ENCODE data around the gene VAPB.
"Not testable (repeated sequence)": the region's sequence is repeated elsewhere in the genome, so short reads cannot be mapped to it uniquely, and the experiment has no call there.

VAPB gene

DNA sequence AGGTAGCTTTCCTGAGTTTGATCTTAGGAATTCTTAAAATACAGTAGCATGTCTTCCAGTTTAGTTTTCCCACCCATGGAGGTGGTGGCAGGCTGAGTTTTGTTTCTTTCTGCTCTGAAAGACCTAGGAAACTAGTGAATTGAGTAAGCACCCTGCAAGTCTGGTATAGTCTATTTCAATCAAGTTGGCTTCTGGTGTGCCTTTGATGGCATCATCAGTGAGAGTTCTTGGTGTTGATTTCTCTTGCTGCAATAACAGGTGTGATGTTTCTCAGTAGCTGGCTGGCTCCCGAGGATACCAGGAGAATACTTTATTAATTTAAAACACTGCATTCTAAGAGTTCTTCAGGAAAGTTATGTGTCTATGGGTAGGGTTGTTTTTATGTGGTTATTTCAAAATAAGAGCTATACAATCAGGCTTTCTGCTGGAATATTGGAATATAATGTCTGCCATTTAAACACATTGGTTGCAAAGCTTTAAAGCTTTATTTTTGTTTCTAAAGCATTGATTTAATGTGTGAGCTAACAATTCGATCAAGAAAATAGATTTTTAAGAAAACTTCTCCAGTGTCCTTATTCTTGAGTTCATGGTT lies 19.0 kb downstream of the VAPB start:
- DNase-seq, result no peak

DNA sequence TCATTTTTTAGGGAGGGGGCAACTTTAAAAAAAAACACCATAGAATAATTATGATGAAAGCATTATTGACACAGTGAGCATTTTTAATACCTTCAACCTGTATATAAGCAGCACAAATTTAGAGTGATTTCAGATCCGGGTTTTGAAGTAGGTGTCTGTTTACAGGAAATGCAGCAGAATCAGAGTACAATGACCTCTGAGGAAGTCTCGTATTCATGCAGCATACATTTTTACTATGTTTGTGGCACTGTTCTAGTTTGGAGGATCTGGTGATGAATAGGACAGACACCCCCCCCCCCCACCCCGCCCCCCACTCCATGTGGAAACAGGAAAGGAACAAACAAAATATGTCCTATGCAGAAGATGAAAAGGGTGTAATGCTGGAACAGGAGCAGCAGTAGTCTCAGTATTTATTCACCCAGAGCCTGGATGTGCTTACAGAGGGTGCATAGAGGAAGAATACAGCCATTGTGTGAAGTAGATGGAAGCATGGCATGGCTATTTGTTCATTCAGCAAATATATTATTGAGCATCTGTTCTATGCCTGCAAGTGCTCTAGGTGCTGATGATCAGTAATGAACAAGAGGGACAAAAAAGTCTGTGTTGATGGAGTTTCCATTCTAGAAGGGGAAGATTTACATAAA lies 19.7 kb downstream of the VAPB start:
- no peak for DNase-seq

DNA sequence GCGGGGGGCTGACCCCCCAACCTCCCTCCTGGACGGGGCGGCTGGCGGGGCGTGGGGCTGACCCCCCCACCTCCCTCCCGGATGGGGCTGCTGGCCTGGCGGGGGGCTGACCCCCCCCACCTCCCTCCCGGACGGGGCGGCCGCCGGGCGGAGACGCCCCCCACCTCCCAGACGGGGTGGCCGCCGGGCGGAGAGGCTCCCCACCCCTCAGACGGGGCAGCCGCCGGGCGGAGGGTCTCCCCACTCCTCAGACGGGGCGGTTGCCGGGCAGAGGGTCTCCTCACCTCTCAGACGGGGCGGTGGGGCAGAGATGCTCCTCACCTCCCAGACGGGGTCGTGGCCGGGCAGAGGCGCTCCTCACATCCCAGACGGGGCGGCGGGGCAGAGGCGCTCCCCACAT lies 25.2 kb downstream of the VAPB start:
- DNase-seq, result not testable (repeated sequence)

DNA sequence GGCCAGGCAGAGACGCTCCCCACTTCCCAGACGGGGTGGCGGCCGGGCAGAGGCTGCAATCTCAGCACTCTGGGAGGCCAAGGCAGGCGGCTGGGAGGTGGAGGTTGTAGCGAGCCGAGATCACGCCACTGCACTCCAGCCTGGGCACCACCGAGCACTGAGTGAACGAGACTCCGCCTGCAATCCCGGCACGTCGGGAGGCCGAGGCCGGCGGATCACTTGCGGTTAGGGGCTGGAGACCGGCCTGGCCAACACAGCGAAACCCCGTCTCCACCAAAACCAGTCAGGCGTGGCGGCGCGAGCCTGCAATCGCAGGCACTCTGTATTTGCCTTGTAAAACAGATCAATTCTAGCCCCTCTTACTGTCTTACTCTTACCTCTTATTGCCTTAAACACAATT lies 25.8 kb downstream of the VAPB start:
- DNase-seq, result not testable (repeated sequence)

DNA sequence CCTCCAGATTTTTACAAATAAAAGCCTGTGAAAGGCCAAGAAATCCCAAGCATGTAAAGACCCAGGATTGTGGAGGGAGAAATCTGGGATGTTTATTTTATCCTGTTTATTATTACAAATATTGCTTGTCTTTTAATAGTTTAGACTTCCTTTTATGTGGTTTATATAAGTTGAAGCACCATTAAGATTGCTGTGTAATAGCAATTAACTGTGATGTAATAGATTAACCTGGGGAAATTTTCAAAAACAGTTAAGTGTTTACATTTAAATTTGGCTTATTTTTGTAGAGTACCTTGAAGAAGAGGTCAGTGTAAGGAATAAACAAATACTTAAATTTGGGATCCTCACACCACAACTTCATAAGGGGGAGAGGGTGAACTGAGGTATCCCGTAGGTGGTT lies 27.0 kb downstream of the VAPB start:
- no peak for DNase-seq

DNA sequence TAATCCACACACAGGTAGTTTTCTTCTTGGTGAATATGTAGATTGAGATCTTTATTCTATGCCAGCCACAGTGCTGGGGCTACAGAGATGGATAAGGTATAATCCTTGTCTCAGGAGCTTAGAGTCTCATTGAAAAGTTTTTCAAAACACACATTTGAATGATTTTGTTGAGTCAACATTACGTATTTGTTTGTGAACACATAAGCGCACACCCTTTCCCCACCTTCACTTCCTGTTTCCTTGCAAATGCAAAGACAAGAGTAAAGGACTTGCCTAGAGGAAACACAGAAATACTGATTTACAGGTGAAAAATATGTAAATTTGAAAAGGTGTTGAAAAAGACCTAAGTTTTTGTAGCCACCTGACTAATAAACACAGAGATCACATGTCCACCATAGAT lies 27.8 kb downstream of the VAPB start:
- DNase-seq, result no peak

DNA sequence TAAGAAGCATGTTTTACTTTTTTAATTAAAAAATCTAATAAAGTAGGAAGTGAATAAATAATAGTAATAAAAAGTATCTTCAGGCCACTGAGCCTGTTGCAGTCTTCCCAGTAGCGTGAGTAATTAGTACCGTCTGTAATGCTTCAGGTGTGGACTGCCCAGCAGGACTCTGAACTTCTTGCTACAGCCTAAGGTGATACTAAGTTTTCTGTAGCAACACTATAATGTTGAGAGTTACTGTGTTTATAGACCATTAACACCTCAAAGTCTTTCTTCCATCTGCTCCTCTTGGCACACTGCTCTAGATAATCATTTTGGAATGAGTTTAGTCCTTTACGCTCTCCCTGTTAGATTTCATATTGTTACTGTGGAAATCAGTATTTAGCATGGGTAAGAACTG lies 28.4 kb downstream of the VAPB start:
- no peak for DNase-seq

DNA sequence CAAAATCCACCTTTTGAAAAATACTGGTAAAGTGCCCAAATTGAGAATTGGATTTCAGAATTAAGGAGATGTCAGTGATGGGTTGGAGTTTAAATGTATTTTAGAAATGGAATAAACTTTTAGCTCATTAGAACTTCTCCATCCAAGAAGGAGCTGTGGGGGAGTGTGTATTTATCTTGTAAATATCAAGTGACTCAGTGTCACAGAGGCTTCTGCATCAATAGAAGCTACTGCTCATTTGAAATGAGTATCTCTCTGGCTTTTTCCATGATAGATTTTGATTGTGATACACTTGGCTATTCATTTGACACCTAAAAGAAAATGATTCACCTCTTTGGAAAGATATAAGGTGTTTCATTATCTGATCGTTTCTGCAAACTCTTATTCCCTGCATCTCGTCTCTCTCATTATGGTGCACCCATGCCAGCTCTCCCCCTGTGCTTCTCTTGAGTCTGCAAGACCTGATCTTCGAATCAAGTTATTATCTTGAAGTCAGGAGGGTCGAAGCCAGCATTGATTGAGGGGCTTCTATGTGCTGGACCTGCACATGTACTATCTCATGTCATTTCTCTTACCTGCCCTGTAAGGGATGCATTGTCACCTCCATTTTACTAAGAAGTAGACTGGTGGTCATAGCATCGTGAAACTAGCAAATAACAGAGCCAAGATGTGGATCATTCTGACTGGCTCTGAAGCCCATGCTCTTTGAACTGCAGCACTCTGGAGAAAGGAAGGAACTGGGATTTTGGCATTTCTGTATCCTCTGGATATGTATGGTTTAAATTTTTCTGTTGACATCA lies 30.1 kb downstream of the VAPB start:
- DNase-seq, result no peak

DNA sequence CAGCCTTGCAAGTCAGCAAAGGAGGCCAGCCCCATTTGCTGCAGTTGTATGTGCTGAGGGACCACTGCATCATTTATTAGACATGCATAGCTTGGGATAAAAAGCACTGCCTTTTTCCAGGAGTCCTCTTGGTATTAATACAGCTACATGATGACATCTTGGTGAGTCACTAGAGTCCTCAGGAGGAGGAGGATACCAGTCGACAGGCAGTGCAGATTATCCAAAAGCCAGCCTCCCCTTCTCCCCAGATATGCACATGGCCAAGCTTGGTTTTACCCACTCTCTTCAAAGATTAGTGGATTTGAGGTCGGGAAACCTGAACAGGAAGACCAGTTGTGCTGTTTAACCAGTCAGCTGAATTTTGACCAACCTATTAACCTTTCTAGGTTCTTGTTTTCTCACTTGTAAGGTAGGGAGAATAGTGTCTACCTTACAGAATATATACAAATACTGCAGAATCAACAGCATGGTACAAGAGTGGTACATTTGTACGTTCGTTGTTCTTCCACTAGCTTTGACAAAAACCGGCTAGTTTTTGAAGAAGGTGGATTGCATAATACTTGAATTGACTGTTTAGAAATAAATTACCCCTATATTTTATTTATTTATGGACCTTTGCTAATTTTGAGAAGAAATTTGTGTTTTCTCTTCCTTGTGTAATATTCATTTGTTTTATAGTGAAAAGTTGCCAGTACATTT lies 31.9 kb downstream of the VAPB start:
- DNase-seq, result peak; percentile 74

DNA sequence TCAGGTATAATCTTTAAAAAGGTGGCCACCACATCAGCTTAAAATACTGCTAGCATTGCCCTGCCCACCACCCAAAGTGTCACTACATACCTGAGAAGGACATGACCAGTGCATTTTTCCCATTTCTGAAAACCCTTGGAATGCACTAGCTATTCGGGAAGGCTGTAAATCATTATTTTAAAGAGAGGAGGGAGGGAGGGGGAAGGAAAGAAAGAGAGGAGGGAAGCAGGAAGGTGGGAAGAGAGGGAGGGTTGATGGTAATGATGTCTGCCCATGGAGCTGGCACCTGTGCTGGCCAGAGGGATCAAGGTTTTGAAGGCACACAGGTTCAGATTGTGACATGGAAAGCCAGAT lies 32.4 kb downstream of the VAPB start:
- peak; percentile 22 for DNase-seq

DNA sequence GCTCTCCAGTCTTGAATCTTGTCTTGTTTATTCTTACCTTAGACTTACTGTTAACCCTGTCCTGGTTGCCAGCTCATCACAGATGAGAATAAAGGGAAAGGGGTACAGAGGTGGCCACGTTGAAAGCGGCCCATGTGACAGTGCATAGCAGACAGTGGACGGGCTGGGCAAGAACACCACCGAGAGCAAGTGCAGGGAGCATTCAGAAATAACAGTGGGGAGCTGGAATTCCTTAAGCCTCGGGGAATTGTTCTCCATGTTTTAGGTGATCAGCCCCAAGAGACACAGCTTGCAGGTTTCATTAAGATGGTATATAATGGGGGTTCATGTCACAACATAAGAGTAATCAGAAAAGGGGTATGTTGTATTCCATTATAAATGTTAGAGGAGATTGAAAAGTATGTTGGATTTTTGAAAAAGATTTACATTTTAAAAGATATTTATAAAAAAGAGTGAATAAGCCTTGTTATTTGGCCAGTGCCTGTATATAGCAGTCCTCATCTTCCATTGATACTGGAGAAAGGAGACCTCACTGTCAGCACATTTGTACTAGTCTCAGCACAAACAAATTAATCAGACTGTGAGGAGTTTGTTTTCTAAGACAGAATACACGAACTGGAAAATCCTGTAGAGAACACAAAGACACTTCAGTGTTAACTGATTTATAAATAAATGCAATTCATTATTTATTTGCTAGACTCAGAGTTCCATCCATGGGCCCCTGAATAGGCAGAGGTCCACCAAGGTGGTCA lies 35.4 kb downstream of the VAPB start:
- DNase-seq, result no peak

DNA sequence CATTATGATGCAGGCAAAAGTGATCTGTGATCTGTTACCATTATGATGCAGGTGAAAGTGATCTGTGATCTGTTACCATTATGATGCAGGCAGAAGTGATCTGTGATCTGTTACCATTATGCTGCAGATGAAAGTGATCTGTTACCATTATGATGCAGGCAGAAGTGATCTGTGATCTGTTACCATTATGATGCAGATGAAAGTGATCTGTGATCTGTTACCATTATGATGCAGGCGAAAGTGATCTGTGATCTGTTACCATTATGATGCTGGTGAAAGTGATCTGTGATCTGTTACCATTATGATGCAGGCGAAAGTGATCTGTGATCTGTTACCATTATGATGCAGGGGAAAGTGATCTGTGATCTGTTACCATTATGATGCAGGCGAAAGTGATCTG lies 38.5 kb downstream of the VAPB start:
- not testable (repeated sequence) for DNase-seq

DNA sequence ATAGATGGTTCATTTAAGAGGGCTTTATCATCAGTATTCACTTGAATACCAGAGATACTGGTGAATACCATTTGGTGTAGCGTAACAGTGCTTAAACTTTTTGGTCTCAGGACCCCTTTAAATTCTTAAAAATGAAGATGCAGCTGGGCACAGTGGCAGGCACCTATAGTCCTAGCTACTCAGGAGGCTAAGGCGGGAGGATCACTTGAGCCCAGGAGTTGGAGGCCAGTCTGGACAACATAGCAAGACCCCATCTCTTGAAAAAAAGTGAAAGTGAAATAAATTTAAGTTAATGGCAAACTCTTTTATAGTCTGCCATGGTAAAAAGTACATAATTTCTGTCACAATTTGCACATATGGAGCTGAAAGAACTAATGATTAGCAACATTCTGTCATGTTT lies 39.3 kb downstream of the VAPB start:
- no peak for DNase-seq

DNA sequence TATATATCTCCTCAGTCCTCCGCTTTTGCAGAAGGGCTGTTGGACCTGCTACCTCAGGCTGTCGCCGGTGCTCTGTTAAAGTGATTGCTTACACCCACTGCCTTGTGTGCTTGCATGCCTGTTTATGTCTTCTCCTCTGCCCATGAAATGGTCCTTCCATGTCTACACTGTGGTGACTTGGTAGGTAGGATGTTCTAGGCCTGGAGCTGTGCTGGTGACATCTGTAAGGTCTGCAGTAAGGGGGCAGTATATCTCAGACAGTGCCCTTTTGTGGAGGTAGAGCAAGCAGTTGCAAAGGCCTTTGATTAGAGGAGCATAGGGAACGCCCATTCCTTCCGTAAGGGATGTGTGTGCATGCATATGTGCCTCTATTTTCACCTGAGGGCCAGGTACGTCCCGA lies 40.3 kb downstream of the VAPB start:
- no peak for DNase-seq

DNA sequence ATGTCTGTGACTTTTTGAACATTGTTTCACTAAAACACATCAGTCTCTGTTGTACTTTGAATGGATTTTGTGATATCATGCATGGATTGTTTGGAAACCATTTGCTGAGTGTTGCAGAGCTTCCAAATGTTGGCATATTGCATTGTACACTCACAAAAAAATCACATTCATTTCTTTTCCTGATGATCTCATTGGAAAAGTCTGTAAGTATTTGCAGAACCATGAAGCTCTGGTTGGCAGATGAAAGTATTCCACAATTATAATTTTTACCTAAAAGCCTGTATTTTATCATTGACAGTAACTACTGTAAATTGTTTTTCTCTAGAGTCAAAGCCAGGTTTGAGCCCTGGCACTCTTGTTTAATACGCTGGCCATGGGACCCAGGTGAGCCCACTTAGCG lies 42.1 kb downstream of the VAPB start:
- DNase-seq, result peak; percentile 17

DNA sequence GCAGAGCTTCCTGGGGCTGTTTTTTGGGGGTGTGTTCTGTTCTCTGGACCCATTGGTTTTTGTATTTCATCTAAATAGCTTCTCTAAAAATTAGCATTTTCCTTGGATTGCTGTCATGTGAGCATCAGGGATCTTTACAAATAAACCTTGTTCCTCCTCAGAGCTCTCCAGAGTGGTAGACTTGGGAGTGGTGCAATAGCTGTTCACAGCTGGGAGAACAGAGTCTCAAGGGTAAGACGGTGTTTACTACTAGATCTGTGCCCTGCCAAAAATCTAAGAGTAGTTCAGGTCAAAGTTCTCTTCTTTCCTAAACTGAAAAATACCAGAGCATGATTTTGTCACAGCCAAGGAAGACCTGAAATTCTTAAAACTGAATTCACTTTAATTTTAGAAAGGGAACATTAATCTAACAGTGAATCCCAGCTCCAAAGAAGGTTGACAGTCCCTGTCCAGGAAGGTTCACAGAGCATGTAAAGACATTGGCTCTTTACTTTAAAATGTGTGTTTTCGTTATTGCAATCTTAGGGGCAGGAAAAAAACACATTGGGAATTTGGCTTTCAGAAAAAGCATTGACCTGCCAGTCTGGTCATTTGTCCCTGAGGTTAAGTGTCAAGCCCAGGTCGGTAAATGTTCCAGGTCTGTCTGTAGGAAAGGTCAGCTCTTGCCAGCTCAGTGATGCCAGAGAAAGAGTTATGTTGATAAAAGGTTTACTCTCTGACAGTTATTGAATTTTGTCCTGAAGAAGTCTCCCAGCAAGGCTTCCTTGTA lies 43.3 kb downstream of the VAPB start:
- no peak for DNase-seq

DNA sequence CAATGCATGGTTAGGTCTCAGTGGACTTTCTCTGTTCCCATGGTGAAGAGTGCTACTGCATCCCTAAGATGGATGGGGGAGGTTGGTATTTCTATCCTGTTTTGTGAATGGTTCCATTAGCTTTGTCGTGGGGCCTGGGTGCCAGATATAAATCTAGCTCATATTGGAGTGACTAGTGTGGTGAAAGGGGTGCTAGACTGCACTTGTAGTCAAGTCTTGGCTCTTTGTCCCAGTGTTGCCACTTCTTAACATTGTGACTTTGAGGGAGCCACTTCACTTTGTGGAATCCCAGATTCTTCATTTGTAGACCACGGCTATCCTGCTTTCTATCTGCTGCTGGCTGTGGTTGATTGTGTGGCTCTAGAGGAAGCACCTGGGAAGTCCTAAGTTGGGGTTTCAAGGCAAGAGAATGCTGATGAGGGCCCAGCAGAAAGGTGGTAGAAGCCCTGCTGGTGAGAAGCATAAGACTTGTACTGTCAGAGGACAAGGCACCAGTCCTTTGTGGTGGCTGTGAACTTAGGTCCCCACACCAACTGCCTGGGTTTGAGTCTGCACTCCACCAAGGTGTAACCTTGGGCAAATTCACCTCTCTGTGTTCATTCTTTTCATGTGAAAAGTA lies 44.1 kb downstream of the VAPB start:
- DNase-seq, result no peak

DNA sequence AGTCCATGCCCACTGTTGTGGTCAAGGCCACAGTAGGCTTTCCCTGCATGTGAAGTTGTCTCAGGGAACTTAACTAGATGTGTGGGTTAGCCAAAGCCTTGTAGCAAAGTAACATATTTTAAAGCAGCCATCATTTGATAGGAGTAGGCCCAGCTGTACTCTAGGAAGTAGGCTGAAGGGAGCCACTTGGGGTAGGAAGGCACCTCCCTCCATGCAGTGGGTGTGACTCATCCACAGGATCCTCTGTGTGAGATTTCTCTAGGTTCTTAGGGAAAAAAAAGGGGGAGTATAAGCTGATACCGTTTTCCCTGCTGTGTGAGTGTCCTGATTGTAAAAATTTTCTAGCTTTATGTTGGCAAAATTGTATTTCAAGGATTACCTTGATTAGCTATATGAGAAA lies 44.7 kb downstream of the VAPB start:
- DNase-seq, result peak; percentile 72

DNA sequence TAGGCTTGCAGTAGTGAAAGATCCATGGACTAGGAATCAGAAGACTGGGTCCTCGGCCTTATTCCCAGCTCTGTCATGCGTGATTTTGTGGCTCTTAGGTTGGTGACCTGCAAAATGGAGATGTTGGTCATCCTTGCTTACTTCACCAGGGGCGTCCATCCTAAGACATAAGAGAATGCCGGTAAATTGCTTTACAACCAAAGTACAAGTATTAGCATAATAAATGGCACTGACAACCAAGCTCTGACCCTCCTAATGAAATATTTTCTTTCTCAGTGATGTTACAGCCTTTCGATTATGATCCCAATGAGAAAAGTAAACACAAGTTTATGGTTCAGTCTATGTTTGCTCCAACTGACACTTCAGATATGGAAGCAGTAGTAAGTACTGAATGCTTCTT lies 45.3 kb downstream of the VAPB start:
- DNase-seq, result no peak

DNA sequence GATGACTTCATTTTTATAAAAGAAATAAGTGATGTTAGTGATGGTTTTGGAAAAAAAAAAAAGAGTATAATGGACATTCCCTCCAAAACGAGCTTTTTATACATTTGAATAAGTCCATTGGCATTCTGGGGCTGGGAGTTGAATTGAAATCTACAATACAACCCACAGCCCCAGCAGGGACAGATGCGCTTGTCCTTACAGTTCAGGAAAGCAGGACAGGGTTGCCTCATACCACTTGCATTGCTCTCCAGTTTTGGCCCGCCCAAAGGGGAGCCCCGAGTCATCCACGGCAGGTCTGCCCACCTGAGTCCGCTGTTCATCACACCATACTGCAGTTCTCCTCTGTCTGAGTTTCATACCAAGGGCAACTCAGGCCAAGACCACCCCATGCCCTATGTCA lies 46.2 kb downstream of the VAPB start:
- no peak for DNase-seq

DNA sequence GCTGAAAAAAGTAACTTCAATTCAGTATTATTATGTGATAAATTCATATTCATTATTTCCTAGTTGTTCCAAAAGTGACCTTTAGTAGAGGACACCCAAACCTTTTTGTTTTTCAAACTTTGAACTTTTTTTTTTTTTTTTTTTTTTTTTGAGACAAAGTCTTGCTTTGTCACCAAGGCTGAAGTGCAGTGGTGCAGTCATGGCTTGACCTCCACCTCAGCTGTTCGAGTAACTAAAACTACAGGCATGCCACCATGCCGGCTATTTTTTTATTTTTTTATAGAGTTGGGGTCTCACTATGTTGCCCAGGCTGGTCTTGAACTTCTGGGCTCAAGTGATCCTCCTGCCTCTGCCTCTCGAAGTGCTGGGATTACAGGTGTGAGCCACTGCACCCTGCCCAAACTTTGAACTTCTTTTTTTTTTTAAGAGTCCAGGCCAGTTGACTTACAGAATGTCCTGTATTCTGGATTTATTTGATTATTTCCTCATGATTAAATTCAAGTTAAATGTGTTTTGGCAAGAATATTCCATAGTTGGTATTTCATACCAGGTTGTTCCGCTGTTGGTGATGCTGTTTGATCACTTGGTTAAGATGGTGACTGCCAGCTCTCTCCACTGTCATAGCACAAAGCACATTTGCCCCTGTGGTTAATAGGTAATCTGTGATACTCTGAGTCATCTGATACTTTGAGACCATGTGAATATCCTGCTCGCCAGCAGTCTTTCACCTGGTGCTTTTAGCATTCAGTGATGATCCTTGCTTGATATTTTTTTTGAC lies 48.0 kb downstream of the VAPB start:
- DNase-seq, result no peak
